Loucy (cell line): ENCODE measurements around the gene ASPG.

Source experiments
- EZH2phosphoT487 ChIP-seq: fragments of 200-600 bp; IDR thresholded peaks from 2 replicates; pipeline ENCODE4 v1.6.1; 2018; ENCODE audit warnings: antibody characterized with exemption, mild to moderate bottlenecking, moderate library complexity, borderline replicate concordance
- TF ChIP-seq, protein P1 (sequence below): fragments of 200-600 bp; sonication (generic); conservative IDR thresholded peaks from 2 replicates; pipeline ENCODE4 v1.5.1; 2014; ENCODE audit warnings: mild to moderate bottlenecking, antibody characterized with exemption, low read length

DNA sequence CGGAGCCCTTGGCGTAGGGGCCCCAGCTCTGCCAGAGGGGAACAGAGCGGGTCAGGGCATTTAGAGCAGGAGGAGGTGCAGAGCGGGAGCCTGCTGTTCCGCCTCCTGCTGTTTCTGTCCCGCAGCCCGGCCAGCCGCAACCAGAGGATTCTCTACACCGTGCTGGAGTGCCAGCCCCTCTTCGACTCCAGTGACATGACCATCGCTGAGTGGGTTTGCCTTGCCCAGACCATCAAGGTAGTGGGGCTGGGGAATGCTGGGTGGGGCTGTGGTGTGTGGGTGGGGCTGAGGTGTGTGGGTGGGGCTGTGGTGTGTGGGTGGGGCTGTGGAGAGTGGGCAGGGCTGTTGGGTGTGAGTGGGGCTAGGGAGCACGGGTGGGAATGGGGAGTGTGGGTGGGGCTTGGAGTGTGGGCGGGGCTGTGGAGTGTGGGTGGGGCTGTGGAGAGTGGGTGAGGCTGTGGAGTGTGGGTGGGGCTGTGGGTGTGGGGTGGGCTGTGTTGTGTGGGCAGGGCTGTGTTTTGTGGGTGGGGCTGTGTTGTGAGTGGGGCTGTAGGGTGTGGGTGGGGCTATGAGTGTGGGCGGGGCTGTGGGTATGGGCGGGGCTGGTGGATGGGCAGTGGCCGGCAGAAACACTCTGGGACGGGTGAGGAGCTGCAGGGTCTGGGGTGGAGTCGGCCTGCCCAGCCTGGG is 8.0 kb downstream of the ASPG start:
- TF ChIP-seq, protein P1, sequence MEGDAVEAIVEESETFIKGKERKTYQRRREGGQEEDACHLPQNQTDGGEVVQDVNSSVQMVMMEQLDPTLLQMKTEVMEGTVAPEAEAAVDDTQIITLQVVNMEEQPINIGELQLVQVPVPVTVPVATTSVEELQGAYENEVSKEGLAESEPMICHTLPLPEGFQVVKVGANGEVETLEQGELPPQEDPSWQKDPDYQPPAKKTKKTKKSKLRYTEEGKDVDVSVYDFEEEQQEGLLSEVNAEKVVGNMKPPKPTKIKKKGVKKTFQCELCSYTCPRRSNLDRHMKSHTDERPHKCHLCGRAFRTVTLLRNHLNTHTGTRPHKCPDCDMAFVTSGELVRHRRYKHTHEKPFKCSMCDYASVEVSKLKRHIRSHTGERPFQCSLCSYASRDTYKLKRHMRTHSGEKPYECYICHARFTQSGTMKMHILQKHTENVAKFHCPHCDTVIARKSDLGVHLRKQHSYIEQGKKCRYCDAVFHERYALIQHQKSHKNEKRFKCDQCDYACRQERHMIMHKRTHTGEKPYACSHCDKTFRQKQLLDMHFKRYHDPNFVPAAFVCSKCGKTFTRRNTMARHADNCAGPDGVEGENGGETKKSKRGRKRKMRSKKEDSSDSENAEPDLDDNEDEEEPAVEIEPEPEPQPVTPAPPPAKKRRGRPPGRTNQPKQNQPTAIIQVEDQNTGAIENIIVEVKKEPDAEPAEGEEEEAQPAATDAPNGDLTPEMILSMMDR, result no peak
- no peak for TF ChIP-seq EZH2phosphoT487
